ENCODE results near the gene ARL4D.

DNA sequence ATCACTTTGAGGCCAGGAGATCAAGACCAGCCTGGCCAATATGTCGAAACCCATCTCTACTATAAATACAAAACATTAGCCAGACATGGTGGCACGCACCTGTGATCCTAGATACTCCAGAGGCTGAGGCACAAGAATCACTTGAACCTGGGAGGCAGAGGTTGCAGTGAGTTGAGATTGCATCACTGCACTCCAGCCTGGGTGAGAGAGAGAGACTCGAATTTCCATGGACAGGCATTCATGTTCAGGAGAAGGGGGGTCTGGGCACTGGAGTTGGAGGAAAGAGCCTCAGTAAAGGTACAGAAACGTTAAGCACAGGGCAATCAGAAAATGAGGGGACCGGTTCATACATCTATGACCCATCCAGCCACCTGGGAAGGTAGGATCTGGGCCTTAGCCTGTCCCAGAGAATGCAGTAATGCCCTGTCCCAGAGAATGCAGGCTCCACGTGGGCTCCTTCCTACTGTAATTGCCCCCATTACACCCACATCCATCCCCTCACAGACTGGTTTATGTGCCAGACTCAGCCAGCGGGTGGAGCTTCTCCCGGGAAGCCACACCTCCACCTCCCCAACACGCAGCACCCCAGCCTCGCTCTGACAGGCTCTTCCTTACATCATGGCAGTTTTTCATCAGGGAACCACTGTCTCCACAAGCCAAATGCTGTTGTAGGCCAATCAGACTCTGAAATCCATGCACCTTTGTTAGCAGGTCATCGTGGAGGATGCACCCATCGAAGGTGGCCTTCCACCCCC is 21.6 kb upstream of the ARL4D start:
- TF ChIP-seq, protein P1, sequence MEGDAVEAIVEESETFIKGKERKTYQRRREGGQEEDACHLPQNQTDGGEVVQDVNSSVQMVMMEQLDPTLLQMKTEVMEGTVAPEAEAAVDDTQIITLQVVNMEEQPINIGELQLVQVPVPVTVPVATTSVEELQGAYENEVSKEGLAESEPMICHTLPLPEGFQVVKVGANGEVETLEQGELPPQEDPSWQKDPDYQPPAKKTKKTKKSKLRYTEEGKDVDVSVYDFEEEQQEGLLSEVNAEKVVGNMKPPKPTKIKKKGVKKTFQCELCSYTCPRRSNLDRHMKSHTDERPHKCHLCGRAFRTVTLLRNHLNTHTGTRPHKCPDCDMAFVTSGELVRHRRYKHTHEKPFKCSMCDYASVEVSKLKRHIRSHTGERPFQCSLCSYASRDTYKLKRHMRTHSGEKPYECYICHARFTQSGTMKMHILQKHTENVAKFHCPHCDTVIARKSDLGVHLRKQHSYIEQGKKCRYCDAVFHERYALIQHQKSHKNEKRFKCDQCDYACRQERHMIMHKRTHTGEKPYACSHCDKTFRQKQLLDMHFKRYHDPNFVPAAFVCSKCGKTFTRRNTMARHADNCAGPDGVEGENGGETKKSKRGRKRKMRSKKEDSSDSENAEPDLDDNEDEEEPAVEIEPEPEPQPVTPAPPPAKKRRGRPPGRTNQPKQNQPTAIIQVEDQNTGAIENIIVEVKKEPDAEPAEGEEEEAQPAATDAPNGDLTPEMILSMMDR (IDR thresholded peaks at IDR 0.05; ENCODE audit: low read length) = no peak
- no peak for TF ChIP-seq EZH2 (IDR thresholded peaks at IDR 0.05; ENCODE audit: borderline replicate concordance, low read length)
